Right lobe of liver (tissue), 6 donors: ENCODE data around the gene SIL1. TPM values are rescaled to one million over a fixed set of nuclear protein-coding genes. Genes with fewer than 3 reads are reported as not detected.

Experiments used
- ATAC-seq, 4 donors: fragments of 200-7000 bp; cut with Tn5 transposase; one replicate each; pipeline ENCODE4 v1.9.1; 2020; ENCODE audit warnings: mild to moderate bottlenecking in 4 of 4, moderate library complexity in 4 of 4
- DNase-seq, 3 donors: peaks; one replicate each; pipeline ENCODE4 v3.0.0-alpha.2; 2020
- H3K27ac ChIP-seq, 3 donors: fragments of 200-600 bp; one replicate each; pipeline ENCODE4 v1.8.0; 2022
- H3K27me3 ChIP-seq, 2 donors: fragments of 200-600 bp; one replicate each; pipeline ENCODE4 v1.8.0; 2022
- H3K36me3 ChIP-seq, 4 donors: fragments of 200-600 bp; sonication (generic) in 1 of 4; one replicate each; pipeline versions ENCODE4 v1.5.1 to v1.8.0; 2017 to 2022; ENCODE audit warnings: control low read depth in 1 of 4
- H3K4me1 ChIP-seq, 4 donors: fragments of 200-600 bp; sonication (generic) in 1 of 4; one replicate each; pipeline versions ENCODE4 v1.5.1 to v1.8.0; 2017 to 2022; ENCODE audit warnings: control low read depth in 1 of 4
- H3K4me3 ChIP-seq, 3 donors: fragments of 200-600 bp; one replicate each; pipeline ENCODE4 v1.8.0; 2022
- H3K9me3 ChIP-seq, 4 donors: fragments of 200-600 bp; sonication (generic) in 1 of 4; one replicate each; pipeline versions ENCODE4 v1.5.1 to v1.8.0; 2017 to 2022; ENCODE audit warnings: control low read depth in 1 of 4
- POLR2A ChIP-seq: fragments of 450-650 bp; IDR thresholded peaks from one replicate; pipeline ENCODE4 v1.6.1; 2017; ENCODE audit warnings: antibody characterized with exemption, mild to moderate bottlenecking
- WGBS: methylation state at CpG from one replicate; pipeline ENCODE4 v1.1.6; 2018; ENCODE audit warnings: low coverage, low lambda C conversion rate; ENCODE audit not compliant: insufficient coverage; ENCODE audit errors: missing lambda C conversion rate; 5-methylcytosine and 5-hydroxymethylcytosine counted together
- intact Hi-C, 2 donors: fragments of 100-400 bp; cut with DNase I; formaldehyde crosslinking; loops; one replicate each; pipeline versions ENCODE4 v1.11.2 to v1.14.1; 2022
- total RNA-seq, 6 experiments: library from RNA; depleted of rRNA in 2 of 6; stranded (reverse); fragments of >200 nt in 2 of 6; fragmentation: NEBNext Ultra II Directional in 3 of 6; extraction: Animal tissue kit (Norgen Biotek cat#: 25700) in 3 of 6; gene quantifications; one replicate each; pipeline versions ENCODE4 v1.1.0 to v1.2.4, GENCODE V29; 2016 to 2023
- TF ChIP-seq, protein P1 (sequence below), 4 donors: fragments of 200-600 bp in 3 of 4; fragments of 450-650 bp in 1 of 4; IDR thresholded peaks; one replicate each; pipeline versions ENCODE4 v1.5.1 to v1.8.0; 2016 to 2022; ENCODE audit warnings: antibody characterized with exemption in 4 of 4, mild to moderate bottlenecking in 2 of 4
- donor health status: DM: no; HTN: yes; CAD: no.
- donor health status: DM: no; HTN: no; CAD: no.
- donor health status: DM: no; HTN: no; CAD: no.
- donor health status: DM: no; HTN: yes; CAD: no.
- donor health status: DM: no; HTN: yes; CAD: no.

Gene SIL1
- total RNA-seq, 6 experiments from 2014 or later, result 57.6 to 94.9 (median 67.0) TPM

DNA sequence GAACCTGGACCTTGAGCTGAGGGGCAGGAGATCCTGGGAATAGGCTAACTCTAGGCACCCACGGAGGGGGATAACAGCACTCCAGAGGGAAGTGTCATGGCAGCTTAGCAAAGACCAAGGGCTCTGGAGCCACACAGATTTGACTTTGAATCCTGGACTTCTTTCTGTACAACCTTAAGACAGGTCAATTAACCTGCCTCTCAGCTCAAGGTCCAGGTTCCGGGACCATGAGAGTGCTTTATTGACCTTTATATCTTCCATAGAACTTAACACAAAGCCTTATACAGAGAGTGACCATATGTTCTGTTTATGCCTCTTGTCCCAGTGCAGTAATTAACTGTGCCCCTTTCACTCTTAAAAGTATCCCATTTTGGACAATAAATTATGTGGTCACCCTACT lies 232.5 kb downstream of the SIL1 start:
- no CpG with 5 or more reads among the region's 2 CpGs for WGBS
- H3K4me1 ChIP-seq, result no peaks in the 10 kb centered on the region
- no peak overlapping the region for H3K4me3 ChIP-seq
- H3K27ac ChIP-seq, result no peak overlapping the region
- no peak for DNase-seq
- no peaks in the 10 kb centered on the region for H3K27me3 ChIP-seq
- no peak for ATAC-seq
- no peaks in the 10 kb centered on the region for H3K9me3 ChIP-seq
- no peak for TF ChIP-seq POLR2A
- TF ChIP-seq, protein P1, sequence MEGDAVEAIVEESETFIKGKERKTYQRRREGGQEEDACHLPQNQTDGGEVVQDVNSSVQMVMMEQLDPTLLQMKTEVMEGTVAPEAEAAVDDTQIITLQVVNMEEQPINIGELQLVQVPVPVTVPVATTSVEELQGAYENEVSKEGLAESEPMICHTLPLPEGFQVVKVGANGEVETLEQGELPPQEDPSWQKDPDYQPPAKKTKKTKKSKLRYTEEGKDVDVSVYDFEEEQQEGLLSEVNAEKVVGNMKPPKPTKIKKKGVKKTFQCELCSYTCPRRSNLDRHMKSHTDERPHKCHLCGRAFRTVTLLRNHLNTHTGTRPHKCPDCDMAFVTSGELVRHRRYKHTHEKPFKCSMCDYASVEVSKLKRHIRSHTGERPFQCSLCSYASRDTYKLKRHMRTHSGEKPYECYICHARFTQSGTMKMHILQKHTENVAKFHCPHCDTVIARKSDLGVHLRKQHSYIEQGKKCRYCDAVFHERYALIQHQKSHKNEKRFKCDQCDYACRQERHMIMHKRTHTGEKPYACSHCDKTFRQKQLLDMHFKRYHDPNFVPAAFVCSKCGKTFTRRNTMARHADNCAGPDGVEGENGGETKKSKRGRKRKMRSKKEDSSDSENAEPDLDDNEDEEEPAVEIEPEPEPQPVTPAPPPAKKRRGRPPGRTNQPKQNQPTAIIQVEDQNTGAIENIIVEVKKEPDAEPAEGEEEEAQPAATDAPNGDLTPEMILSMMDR (IDR thresholded peaks at IDR 0.05), result no peak
- no peaks in the 10 kb centered on the region for H3K36me3 ChIP-seq
- intact Hi-C loops, result no loop called here

DNA sequence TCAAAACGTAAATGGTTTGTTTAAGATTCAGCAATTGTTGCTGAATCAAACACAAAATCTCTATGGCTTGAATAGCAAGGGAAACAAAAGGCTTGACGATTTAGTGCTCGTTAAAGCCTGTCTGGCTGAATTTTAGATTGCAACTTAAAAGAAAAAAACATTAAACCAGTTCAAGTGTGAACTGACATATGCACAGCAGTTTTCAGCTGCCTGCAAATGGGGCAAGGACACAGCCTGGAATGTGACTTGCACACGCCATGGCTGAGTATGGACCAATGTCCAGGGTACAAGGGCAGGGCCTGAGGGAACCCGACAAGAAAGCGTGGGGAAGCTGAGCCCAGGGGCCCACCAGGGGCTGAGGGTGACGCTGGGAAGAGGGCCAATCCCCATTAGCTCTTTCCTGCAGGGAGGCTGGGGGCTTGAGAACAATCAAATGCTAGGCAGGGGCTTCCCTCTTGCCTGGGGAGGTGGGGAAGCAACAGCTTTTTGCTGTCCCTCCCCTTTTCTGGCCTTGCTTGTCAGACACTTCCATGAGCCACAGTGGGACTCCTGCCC lies 233.4 kb downstream of the SIL1 start:
- Histone ChIP-seq H3K27me3 (no peaks in the 10 kb centered on the region), H3K4me3 (no peak overlapping the region), H3K9me3 (no peaks in the 10 kb centered on the region), H3K4me1 (no peaks in the 10 kb centered on the region), H3K27ac (no peak overlapping the region), H3K36me3 (no peaks in the 10 kb centered on the region)
- DNase-seq, result no peak
- WGBS, result 61% methylated on average over 3 of the region's 7 CpGs
- intact Hi-C loops, result no loop called here
- ATAC-seq, result no peak
- TF ChIP-seq, protein P1 (IDR thresholded peaks at IDR 0.05), result no peak

DNA sequence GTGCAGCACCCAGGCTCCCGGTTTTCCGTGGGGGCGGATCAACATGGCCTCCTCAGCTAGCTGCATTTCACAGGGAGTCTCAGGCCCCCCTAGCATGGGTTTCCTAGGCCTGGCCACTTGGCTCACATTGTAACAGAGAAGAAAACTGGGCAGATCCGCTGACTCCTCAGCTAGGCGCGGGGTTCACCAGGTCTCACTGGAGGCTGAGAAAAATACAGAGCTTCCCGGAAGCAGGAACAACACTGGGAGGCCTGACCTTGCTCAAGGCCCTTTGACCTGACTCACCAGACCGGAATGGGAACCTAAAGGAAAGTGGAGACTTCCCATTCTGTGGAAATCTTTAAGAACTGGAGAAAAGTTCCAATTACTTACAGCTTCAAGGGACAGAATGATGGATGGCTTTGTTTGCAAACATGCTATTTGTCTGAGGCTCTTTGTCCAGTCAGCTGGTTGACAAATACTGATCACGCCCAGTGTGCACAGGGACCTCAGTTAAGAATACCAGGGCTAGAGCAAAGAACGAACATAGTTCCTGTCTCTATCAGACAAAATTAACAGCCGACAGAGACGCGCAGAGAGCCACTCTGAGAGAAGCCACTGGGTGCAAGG lies 234.3 kb downstream of the SIL1 start:
- Histone ChIP-seq H3K36me3 (no peaks in the 10 kb centered on the region), H3K27me3 (no peaks in the 10 kb centered on the region), H3K27ac (no peak overlapping the region), H3K9me3 (no peaks in the 10 kb centered on the region), H3K4me3 (no peak overlapping the region), H3K4me1 (no peaks in the 10 kb centered on the region)
- intact Hi-C loops, result no loop called here
- TF ChIP-seq POLR2A, result no peak
- TF ChIP-seq, protein P1 (IDR thresholded peaks at IDR 0.05), result no peak
- ATAC-seq (peak; percentile 36 to 74 (median 54)), DNase-seq (no peak)
- WGBS, result 64% methylated on average over 9 of the region's 13 CpGs

DNA sequence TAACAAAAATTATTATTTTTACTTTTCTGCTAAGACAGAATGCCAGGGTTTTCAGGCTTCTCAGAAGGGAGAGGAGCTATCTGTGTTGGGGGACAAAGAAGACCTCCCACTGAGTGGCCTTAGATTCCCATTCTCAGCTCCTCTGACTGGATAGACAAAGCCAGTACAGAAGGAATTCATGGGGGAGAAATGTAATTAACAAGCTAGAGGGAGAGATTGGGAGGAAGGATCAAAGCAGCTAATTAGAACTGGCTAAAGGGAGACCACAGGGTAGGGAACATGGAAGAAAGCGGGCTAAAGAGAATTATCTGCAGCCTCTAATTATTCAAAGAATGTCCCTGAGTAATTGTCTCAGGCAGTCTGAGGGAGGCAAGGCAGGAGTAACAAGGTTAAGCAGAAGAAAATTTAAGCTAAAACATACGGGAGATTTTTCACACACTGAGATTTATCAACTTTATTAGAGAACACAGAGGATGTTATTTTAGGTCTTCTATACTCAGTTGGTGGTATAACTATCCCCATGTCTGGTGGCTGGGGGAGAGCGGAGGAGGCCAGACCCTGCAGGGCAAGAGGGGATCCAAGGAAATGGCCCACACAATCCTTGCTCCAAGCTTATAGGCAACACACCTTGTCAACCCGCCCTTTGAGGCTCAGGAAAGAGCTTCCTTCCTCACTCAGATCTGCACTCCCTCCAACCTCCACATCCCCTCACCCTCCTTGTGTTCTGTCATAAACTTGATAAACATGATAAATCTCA lies 235.4 kb downstream of the SIL1 start:
- 89% methylated on average over 4 of the region's 4 CpGs for WGBS
- Histone ChIP-seq H3K27ac (no peak overlapping the region), H3K4me1 (no peaks in the 10 kb centered on the region), H3K36me3 (no peaks in the 10 kb centered on the region), H3K9me3 (no peaks in the 10 kb centered on the region), H3K27me3 (no peaks in the 10 kb centered on the region), H3K4me3 (no peak overlapping the region)
- DNase-seq (no peak), ATAC-seq (no peak)
- no peak for TF ChIP-seq POLR2A
- TF ChIP-seq, protein P1 (IDR thresholded peaks at IDR 0.05), result no peak
- intact Hi-C loops, result no loop called here
